ENCODE data around the gene CMTM8. TPM values are rescaled to one million over a fixed set of nuclear protein-coding genes. Genes with fewer than 3 reads are reported as not detected.

Gene CMTM8
- total RNA-seq, 1 donor from 2014 or later: 5.1 TPM

- no peak for DNase-seq (ENCODE audit: low spot score in 2 of 2, unreplicated experiment in 2 of 2)
- no peak for TF ChIP-seq CTCF (IDR thresholded peaks at IDR 0.05; ENCODE audit: unreplicated experiment)
- Mint-ChIP-seq H3K27ac (no peak overlapping the region), H3K36me3 (no peaks in the 10 kb centered on the region), H3K4me1 (peaks cover 29% of the 10 kb centered on the region), H3K4me3 (no peak overlapping the region), H3K27me3 (ENCODE audit: low read depth) (no peaks in the 10 kb centered on the region), H3K9me3 (no peaks in the 10 kb centered on the region)
Observed at GRCh38 chr3:32285891-32286290, 47.4 kb downstream of the CMTM8 start.

GRCh38 chr3:32288819-32289218, 50.3 kb downstream of the CMTM8 start:
- no peaks in the 10 kb centered on the region for H3K9me3 Mint-ChIP-seq
- H3K27me3 Mint-ChIP-seq (ENCODE audit: low read depth): no peaks in the 10 kb centered on the region
- TF ChIP-seq CTCF (IDR thresholded peaks at IDR 0.05; ENCODE audit: unreplicated experiment): no peak
- no peaks in the 10 kb centered on the region for H3K36me3 Mint-ChIP-seq
- H3K4me3 Mint-ChIP-seq: no peak overlapping the region
- H3K4me1 Mint-ChIP-seq: peaks cover 26% of the 10 kb centered on the region
- H3K27ac Mint-ChIP-seq: no peak overlapping the region
- no peak for DNase-seq (ENCODE audit: low spot score in 2 of 2, unreplicated experiment in 2 of 2)

- no peak for TF ChIP-seq CTCF (IDR thresholded peaks at IDR 0.05; ENCODE audit: unreplicated experiment)
- Mint-ChIP-seq H3K36me3 (no peaks in the 10 kb centered on the region), H3K27me3 (ENCODE audit: low read depth) (no peaks in the 10 kb centered on the region), H3K4me3 (no peak overlapping the region), H3K4me1 (peaks cover 16% of the 10 kb centered on the region), H3K27ac (no peak overlapping the region), H3K9me3 (no peaks in the 10 kb centered on the region)
- DNase-seq (ENCODE audit: low spot score in 2 of 2, unreplicated experiment in 2 of 2): no peak
Observed at GRCh38 chr3:32290619-32291018, 52.1 kb downstream of the CMTM8 start.

GRCh38 chr3:32292085-32292796, 53.8 kb downstream of the CMTM8 start:
- peaks cover 18% of the 10 kb centered on the region for H3K4me1 Mint-ChIP-seq
- no peak for DNase-seq (ENCODE audit: low spot score in 2 of 2, unreplicated experiment in 2 of 2)
- H3K9me3 Mint-ChIP-seq: no peaks in the 10 kb centered on the region
- no peak overlapping the region for H3K27ac Mint-ChIP-seq
- no peak for TF ChIP-seq CTCF (IDR thresholded peaks at IDR 0.05; ENCODE audit: unreplicated experiment)
- no peaks in the 10 kb centered on the region for H3K36me3 Mint-ChIP-seq
- H3K4me3 Mint-ChIP-seq: no peak overlapping the region
- H3K27me3 Mint-ChIP-seq (ENCODE audit: low read depth): no peaks in the 10 kb centered on the region

GRCh38 chr3:32293903-32294302, 55.4 kb downstream of the CMTM8 start:
- Mint-ChIP-seq H3K9me3 (no peaks in the 10 kb centered on the region), H3K4me1 (peaks cover 24% of the 10 kb centered on the region), H3K36me3 (no peaks in the 10 kb centered on the region), H3K4me3 (no peak overlapping the region), H3K27me3 (ENCODE audit: low read depth) (no peaks in the 10 kb centered on the region), H3K27ac (no peak overlapping the region)
- no peak for TF ChIP-seq CTCF (IDR thresholded peaks at IDR 0.05; ENCODE audit: unreplicated experiment)
- no peak for DNase-seq (ENCODE audit: low spot score in 2 of 2, unreplicated experiment in 2 of 2)
